HEK293 (cell line): Measurements from ENCODE around the gene MCM5.
"Not testable (repeated sequence)": the region's sequence is repeated elsewhere in the genome, so short reads cannot be mapped to it uniquely, and the experiment has no call there.

Experiments
- CTCF ChIA-PET: fragments of 350-600 bp; formaldehyde crosslinking; extraction: SDS; loops from one replicate; lab custom pipeline; 2021; ENCODE audit warnings: antibody characterized with exemption; lab: Yijun Ruan, JAX
- POLR2A ChIA-PET: fragments of 300-600 bp; formaldehyde crosslinking; extraction: SDS; loops from one replicate; lab custom pipeline; 2020; ENCODE audit warnings: antibody characterized with exemption, inconsistent platforms; lab: Yijun Ruan, JAX
- H3K27ac ChIP-seq: fragments of 200-500 bp; sonication (Bioruptor generic); 2 replicates; pipeline ENCODE4 v1.5.1; 2014; ENCODE audit warnings: low read depth, low read length, control low read depth, inconsistent platforms; ENCODE audit errors: extremely low read depth
- H3K36me3 ChIP-seq, 2 experiments: fragments of 200-500 bp in 1 of 2; sonication (Bioruptor generic) in 1 of 2; 1 replicate in 1 of 2; 2 replicates in 1 of 2; pipeline ENCODE4 v1.5.1; 2014 to 2017; ENCODE audit warnings: inconsistent platforms in 2 of 2, low read length in 2 of 2; ENCODE audit not compliant: control insufficient read depth in 2 of 2, insufficient read depth in 1 of 2
- H3K4me1 ChIP-seq: fragments of 200-500 bp; sonication (Bioruptor generic); 2 replicates; pipeline ENCODE4 v1.5.1; 2014; ENCODE audit warnings: mild to moderate bottlenecking, low read length, inconsistent platforms; ENCODE audit not compliant: control insufficient read depth, insufficient read depth
- H3K4me3 ChIP-seq: 2 replicates; pipeline ENCODE4 v1.5.1; 2011; ENCODE audit warnings: low read depth, mild to moderate bottlenecking, control low read depth, low read length, moderate library complexity
- H3K9me3 ChIP-seq: fragments of 200-500 bp; sonication (Bioruptor generic); 2 replicates; pipeline ENCODE4 v1.5.1; 2014; ENCODE audit warnings: low read depth, low read length, inconsistent platforms; ENCODE audit not compliant: control insufficient read depth, insufficient read depth
- PRDM2 ChIP-seq: fragments of 450-650 bp; formaldehyde crosslinking; IDR thresholded peaks from 2 replicates; pipeline ENCODE4 v1.5.1; 2016; ENCODE audit warnings: missing biosample characterization, missing genetic modification characterization, borderline replicate concordance
- PRDM6 ChIP-seq: fragments of 450-650 bp; formaldehyde crosslinking; IDR thresholded peaks from 2 replicates; pipeline ENCODE4 v1.5.1; 2017; ENCODE audit warnings: missing biosample characterization, missing genetic modification characterization
- WT1 ChIP-seq: fragments of 450-650 bp; formaldehyde crosslinking; IDR thresholded peaks from 2 replicates; pipeline ENCODE4 v1.5.1; 2016; ENCODE audit warnings: missing biosample characterization, missing genetic modification characterization
- YY2 ChIP-seq: fragments of 450-650 bp; formaldehyde crosslinking; IDR thresholded peaks from 2 replicates; pipeline ENCODE4 v1.5.1; 2016; ENCODE audit warnings: missing biosample characterization, missing genetic modification characterization
- ZBTB20 ChIP-seq: fragments of 450-650 bp; formaldehyde crosslinking; IDR thresholded peaks from 2 replicates; pipeline ENCODE4 v1.5.1; 2016; ENCODE audit warnings: missing biosample characterization, missing genetic modification characterization
- ZFP3 ChIP-seq: fragments of 450-650 bp; formaldehyde crosslinking; IDR thresholded peaks from 2 replicates; pipeline ENCODE4 v1.5.1; 2016; ENCODE audit warnings: low read depth, missing biosample characterization, missing genetic modification characterization
- ZFP37 ChIP-seq: fragments of 450-650 bp; formaldehyde crosslinking; IDR thresholded peaks from 2 replicates; pipeline ENCODE4 v1.5.1; 2016; ENCODE audit warnings: missing biosample characterization, missing genetic modification characterization
- ZNF16 ChIP-seq: fragments of 450-650 bp; formaldehyde crosslinking; IDR thresholded peaks from 2 replicates; pipeline ENCODE4 v1.5.1; 2016; ENCODE audit warnings: low read depth, missing biosample characterization, missing genetic modification characterization
- ZNF280C ChIP-seq: fragments of 450-650 bp; formaldehyde crosslinking; IDR thresholded peaks from 2 replicates; pipeline ENCODE4 v1.5.1; 2016; ENCODE audit warnings: missing biosample characterization, missing genetic modification characterization
- ZNF394 ChIP-seq: fragments of 450-650 bp; formaldehyde crosslinking; IDR thresholded peaks from 2 replicates; pipeline ENCODE4 v1.5.1; 2016; ENCODE audit warnings: missing biosample characterization, missing genetic modification characterization, mild to moderate bottlenecking, moderate library complexity, borderline replicate concordance
- ZNF426 ChIP-seq: fragments of 450-650 bp; formaldehyde crosslinking; IDR thresholded peaks from 2 replicates; pipeline ENCODE4 v1.5.1; 2017; ENCODE audit warnings: missing biosample characterization, missing genetic modification characterization, mild to moderate bottlenecking, inconsistent platforms, moderate library complexity
- ZNF449 ChIP-seq: fragments of 450-650 bp; formaldehyde crosslinking; IDR thresholded peaks from 2 replicates; pipeline ENCODE4 v1.5.1; 2017; ENCODE audit warnings: missing biosample characterization, mild to moderate bottlenecking, missing genetic modification characterization, moderate library complexity
- ZNF48 ChIP-seq: fragments of 450-650 bp; formaldehyde crosslinking; IDR thresholded peaks from 2 replicates; pipeline ENCODE4 v1.5.1; 2016; ENCODE audit warnings: missing biosample characterization, missing genetic modification characterization
- ZNF521 ChIP-seq: fragments of 450-650 bp; formaldehyde crosslinking; IDR thresholded peaks from 2 replicates; pipeline ENCODE4 v1.5.1; 2017; ENCODE audit warnings: missing biosample characterization, mild to moderate bottlenecking, missing genetic modification characterization
- ZNF610 ChIP-seq: fragments of 450-650 bp; formaldehyde crosslinking; IDR thresholded peaks from 2 replicates; pipeline ENCODE4 v1.5.1; 2016; ENCODE audit warnings: missing biosample characterization, missing genetic modification characterization, borderline replicate concordance
- ZNF701 ChIP-seq: fragments of 450-650 bp; formaldehyde crosslinking; IDR thresholded peaks from 2 replicates; pipeline ENCODE4 v1.5.1; 2016; ENCODE audit warnings: missing biosample characterization, missing genetic modification characterization
- ZNF747 ChIP-seq: fragments of 450-650 bp; formaldehyde crosslinking; IDR thresholded peaks from 2 replicates; pipeline ENCODE4 v1.5.1; 2016; ENCODE audit warnings: missing biosample characterization, missing genetic modification characterization
- ZNF776 ChIP-seq: fragments of 450-650 bp; formaldehyde crosslinking; IDR thresholded peaks from 2 replicates; pipeline ENCODE4 v1.5.0; 2017; ENCODE audit warnings: missing biosample characterization, missing genetic modification characterization, borderline replicate concordance

The MCM5 gene

GRCh38 chr22:35459423-35459894, 59.5 kb downstream of the MCM5 start:
- CTCF ChIA-PET: interaction anchor here (0.6 kb wide), 1 partner anchor 11 kb away, joined by 3 read pairs; no protein-coding TSS in a partner anchor
- TF ChIP-seq ZNF16 (tag by site-specific recombination) (no peak), ZNF521 (tag by site-specific recombination) (no peak), ZBTB20 (tag by site-specific recombination) (no peak), ZNF747 (no peak), ZNF426 (tag by site-specific recombination) (no peak), YY2 (tag by site-specific recombination) (no peak), ZNF280C (tag by site-specific recombination) (no peak)
- TF ChIP-seq, all 188 proteins: peak for 0
- H3K4me1 ChIP-seq: no peaks in the 10 kb centered on the region
- H3K27ac ChIP-seq: no peak overlapping the region
- H3K9me3 ChIP-seq: no peaks in the 10 kb centered on the region
- POLR2A ChIA-PET: no interaction called here
- peaks cover 0 to 7% of the 10 kb centered on the region in 2 experiments; a peak in 2 of 3 replicates for H3K36me3 ChIP-seq
- H3K4me3 ChIP-seq: no peak overlapping the region

GRCh38 chr22:35459976-35460375, 60.0 kb downstream of the MCM5 start:
- not testable (repeated sequence) for H3K27ac ChIP-seq, H3K9me3 ChIP-seq, H3K36me3 ChIP-seq, H3K4me1 ChIP-seq, H3K4me3 ChIP-seq
- POLR2A ChIA-PET: interaction anchor here (0.6 kb wide), 1 partner anchor 211 kb away, joined by 3 read pairs; no protein-coding TSS in a partner anchor
- CTCF ChIA-PET: interaction anchor here (0.6 kb wide), 2 partner anchors 11 to 130 kb away, joined by 3 to 5 read pairs; no protein-coding TSS in a partner anchor

- POLR2A ChIA-PET: interaction anchor here (0.6 kb wide), 1 partner anchor 210 kb away, joined by 3 read pairs; no protein-coding TSS in a partner anchor
- H3K9me3 ChIP-seq: no peaks in the 10 kb centered on the region
- H3K36me3 ChIP-seq: peaks cover 0 to 5% of the 10 kb centered on the region in 2 experiments; a peak in 2 of 3 replicates
- no peaks in the 10 kb centered on the region for H3K4me1 ChIP-seq
- CTCF ChIA-PET: no interaction called here
- no peak overlapping the region for H3K4me3 ChIP-seq
- H3K27ac ChIP-seq: no peak overlapping the region
- TF ChIP-seq WT1 (tag by site-specific recombination) (no peak), PRDM6 (tag by site-specific recombination) (no peak), ZNF449 (tag by site-specific recombination) (no peak), ZFP3 (tag by site-specific recombination) (no peak), ZFP37 (tag by site-specific recombination) (no peak), ZNF701 (no peak), ZNF394 (no peak), ZNF776 (no peak), ZNF48 (no peak), PRDM2 (no peak), ZNF610 (tag by site-specific recombination) (no peak)
Observed at GRCh38 chr22:35460688-35461087, 60.7 kb downstream of the MCM5 start.
